A673 (cell line): ENCODE data around the gene NUPR2.

Experiments used
- CTCF ChIP-seq: fragments of 300-800, 200-600 bp; sonication (generic); conservative IDR thresholded peaks from 2 replicates; pipeline ENCODE4 v1.5.1; 2017; ENCODE audit warnings: low read depth, mild to moderate bottlenecking, antibody characterized with exemption, low read length, moderate library complexity, mixed read lengths
- EZH2 ChIP-seq: fragments of 200-600 bp; sonication (generic); IDR thresholded peaks from 2 replicates; pipeline ENCODE4 v1.6.1; 2017; ENCODE audit warnings: borderline replicate concordance, low read depth, mild to moderate bottlenecking, mixed read lengths, antibody characterized with exemption, low read length; ENCODE audit not compliant: poor library complexity, severe bottlenecking

DNA sequence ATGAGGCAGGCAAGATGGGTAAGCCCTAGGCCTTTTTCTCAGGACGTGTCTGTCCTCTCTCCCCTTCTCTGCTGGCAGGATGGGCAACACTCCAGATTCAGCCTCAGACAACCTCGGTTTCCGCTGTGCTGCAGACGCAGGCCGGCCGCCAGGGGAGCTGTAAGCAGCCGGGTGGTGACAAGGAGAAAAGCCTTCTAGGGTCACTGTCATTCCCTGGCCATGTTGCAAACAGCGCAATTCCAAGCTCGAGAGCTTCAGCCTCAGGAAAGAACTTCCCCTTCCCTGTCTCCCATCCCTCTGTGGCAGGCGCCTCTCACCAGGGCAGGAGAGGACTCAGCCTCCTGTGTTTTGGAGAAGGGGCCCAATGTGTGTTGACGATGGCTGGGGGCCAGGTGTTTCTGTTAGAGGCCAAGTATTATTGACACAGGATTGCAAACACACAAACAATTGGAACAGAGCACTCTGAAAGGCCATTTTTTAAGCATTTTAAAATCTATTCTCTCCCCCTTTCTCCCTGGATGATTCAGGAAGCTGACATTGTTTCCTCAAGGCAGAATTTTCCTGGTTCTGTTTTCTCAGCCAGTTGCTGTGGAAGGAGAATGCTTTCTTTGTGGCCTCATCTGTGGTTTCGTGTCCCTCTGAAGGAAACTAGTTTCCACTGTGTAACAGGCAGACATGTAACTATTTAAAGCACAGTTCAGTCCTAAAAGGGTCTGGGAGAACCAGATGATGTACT is 36.6 kb downstream of the NUPR2 start:
- TF ChIP-seq CTCF: peak; percentile 42
- TF ChIP-seq EZH2: no peak
